Esophagus muscularis mucosa (tissue), 3 donors: ENCODE data around the gene RAB3C.
A peak's percentile ranks its signal among the peaks of the same experiment; 100 is the strongest.

ENCODE experiments used
- POLR2A ChIP-seq: fragments of 450-650 bp; IDR thresholded peaks from one replicate; pipeline ENCODE4 v1.6.1; 2017; ENCODE audit warnings: antibody characterized with exemption, moderate library complexity, mild to moderate bottlenecking, low read depth
- POLR2AphosphoS5 ChIP-seq, 2 donors: sonication (generic); formaldehyde crosslinking; IDR thresholded peaks; one replicate each; pipeline ENCODE4 v1.6.1; 2017; ENCODE audit warnings: antibody characterized with exemption in 2 of 2
- TF ChIP-seq, protein P1 (sequence below), 3 experiments: fragments of 200-600 bp in 2 of 3; fragments of 450-650 bp in 1 of 3; sonication (generic) in 2 of 3; IDR thresholded peaks; one replicate each; pipeline ENCODE4 v1.5.1; 2017 to 2019; ENCODE audit warnings: antibody characterized with exemption in 3 of 3, mild to moderate bottlenecking in 2 of 3, moderate library complexity in 1 of 3

DNA sequence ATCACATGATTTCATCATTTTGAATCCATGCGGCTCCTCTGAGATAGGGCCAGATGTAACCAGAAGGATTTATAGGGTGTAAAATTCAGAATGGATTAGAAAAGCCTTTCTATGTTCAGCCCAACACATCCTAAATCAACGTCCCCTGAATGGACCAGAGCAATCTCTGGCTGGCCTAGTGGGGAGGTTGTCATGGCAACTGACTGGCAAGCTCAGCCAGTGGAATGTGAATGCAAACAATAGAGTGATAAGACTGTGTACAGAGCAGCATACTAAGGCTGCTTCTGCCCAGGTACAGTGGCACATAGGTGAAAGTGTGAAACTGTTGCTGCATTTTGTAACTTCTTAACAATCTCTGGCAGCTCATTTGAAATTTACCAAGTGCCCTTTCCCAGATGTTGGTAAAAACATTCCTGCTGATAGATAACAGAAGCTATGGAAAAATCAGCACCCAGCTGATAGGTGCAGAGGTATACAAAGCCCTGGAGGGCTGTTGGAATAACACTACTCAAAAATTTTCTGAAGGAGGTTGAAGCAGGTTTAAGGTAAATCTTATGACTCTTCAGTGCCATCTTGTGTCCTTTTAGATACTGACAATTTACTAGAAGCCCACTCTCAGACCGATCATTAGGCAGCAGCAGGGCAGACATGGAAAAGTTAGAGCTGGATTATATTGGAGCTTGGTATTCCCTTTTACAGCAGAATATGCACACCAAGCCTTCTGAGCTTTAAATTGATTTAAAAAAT is 267.2 kb downstream of the RAB3C start:
- TF ChIP-seq POLR2AphosphoS5 (IDR thresholded peaks at IDR 0.05): no peak
- TF ChIP-seq, protein P1, sequence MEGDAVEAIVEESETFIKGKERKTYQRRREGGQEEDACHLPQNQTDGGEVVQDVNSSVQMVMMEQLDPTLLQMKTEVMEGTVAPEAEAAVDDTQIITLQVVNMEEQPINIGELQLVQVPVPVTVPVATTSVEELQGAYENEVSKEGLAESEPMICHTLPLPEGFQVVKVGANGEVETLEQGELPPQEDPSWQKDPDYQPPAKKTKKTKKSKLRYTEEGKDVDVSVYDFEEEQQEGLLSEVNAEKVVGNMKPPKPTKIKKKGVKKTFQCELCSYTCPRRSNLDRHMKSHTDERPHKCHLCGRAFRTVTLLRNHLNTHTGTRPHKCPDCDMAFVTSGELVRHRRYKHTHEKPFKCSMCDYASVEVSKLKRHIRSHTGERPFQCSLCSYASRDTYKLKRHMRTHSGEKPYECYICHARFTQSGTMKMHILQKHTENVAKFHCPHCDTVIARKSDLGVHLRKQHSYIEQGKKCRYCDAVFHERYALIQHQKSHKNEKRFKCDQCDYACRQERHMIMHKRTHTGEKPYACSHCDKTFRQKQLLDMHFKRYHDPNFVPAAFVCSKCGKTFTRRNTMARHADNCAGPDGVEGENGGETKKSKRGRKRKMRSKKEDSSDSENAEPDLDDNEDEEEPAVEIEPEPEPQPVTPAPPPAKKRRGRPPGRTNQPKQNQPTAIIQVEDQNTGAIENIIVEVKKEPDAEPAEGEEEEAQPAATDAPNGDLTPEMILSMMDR (IDR thresholded peaks at IDR 0.05): peak in 2 of 3 experiments; percentile 30
- no peak for TF ChIP-seq POLR2A
